Midbrain (tissue), 1 donor: ENCODE measurements around the gene OTOR.

Experiments used
- DNase-seq: peaks from one replicate; lab custom pipeline; 2025; lab: John Stamatoyannopoulos, UW

Gene OTOR

GRCh38 chr20:16749573-16749972 is 1.4 kb downstream of the OTOR start:
- DNase-seq: no peak

GRCh38 chr20:16752082-16752481 is 3.9 kb downstream of the OTOR start:
- DNase-seq: no peak

GRCh38 chr20:16752901-16753300 is 4.7 kb downstream of the OTOR start:
- DNase-seq: no peak

- DNase-seq: no peak
Observed at GRCh38 chr20:16758454-16759180, 10.5 kb downstream of the OTOR start.

GRCh38 chr20:16759181-16759563 is 11.0 kb downstream of the OTOR start:
- DNase-seq: no peak

GRCh38 chr20:16760431-16761304 is 12.5 kb downstream of the OTOR start:
- no peak for DNase-seq

GRCh38 chr20:16761305-16761829 is 13.2 kb downstream of the OTOR start:
- peak; percentile 82 for DNase-seq

GRCh38 chr20:16764560-16764959 is 16.4 kb downstream of the OTOR start:
- DNase-seq: no peak

- DNase-seq: no peak
Observed at GRCh38 chr20:16771213-16771612, 23.1 kb downstream of the OTOR start.

- no peak for DNase-seq
Observed at GRCh38 chr20:16775961-16776360, 27.8 kb downstream of the OTOR start.

GRCh38 chr20:16777126-16777525 is 29.0 kb downstream of the OTOR start:
- no peak for DNase-seq

- DNase-seq: no peak
Observed at GRCh38 chr20:16778159-16778558, 30.0 kb downstream of the OTOR start.

- DNase-seq: no peak
Observed at GRCh38 chr20:16781496-16781895, 33.3 kb downstream of the OTOR start.

- DNase-seq: no peak
Observed at GRCh38 chr20:16785226-16785625, 37.1 kb downstream of the OTOR start.
